ENCODE data around the gene RASAL2. TPM values are rescaled to one million over a fixed set of nuclear protein-coding genes. Genes with fewer than 3 reads are reported as not detected.
"Not testable (repeated sequence)": the region's sequence is repeated elsewhere in the genome, so short reads cannot be mapped to it uniquely, and the experiment has no call there.

RASAL2 gene
- total RNA-seq, 1 donor from 2014 or later = not detected

- intact Hi-C loops (cut with micrococcal nuclease) = not testable (repeated sequence)
Measured at GRCh38 chr1:178503316-178503715, 409.4 kb downstream of the RASAL2 start.

- intact Hi-C loops (cut with micrococcal nuclease) = no loop called here
Measured at GRCh38 chr1:178503849-178504248, 409.9 kb downstream of the RASAL2 start.

- intact Hi-C loops (cut with micrococcal nuclease) = no loop called here
Measured at GRCh38 chr1:178504286-178504685, 410.4 kb downstream of the RASAL2 start.

- intact Hi-C loops (cut with micrococcal nuclease) = no loop called here
Measured at GRCh38 chr1:178506177-178506576, 412.3 kb downstream of the RASAL2 start.

GRCh38 chr1:178506669-178507068, 412.8 kb downstream of the RASAL2 start:
- intact Hi-C loops (cut with micrococcal nuclease) = no loop called here

- intact Hi-C loops (cut with micrococcal nuclease) = no loop called here
Measured at GRCh38 chr1:178509414-178510007, 415.6 kb downstream of the RASAL2 start.

- intact Hi-C loops (cut with micrococcal nuclease) = no loop called here
Measured at GRCh38 chr1:178510155-178510554, 416.3 kb downstream of the RASAL2 start.

GRCh38 chr1:178512566-178513277, 418.8 kb downstream of the RASAL2 start, which contains the start of gene TEX35:
TEX35 (plus strand) TSS chr1:178513109; CDS start chr1:178513189, 80 bp downstream.
- intact Hi-C loops (cut with micrococcal nuclease) = no loop called here

GRCh38 chr1:178513278-178513983, 419.5 kb downstream of the RASAL2 start:
- intact Hi-C loops (cut with micrococcal nuclease) = no loop called here

GRCh38 chr1:178516110-178516509, 422.2 kb downstream of the RASAL2 start:
- intact Hi-C loops (cut with micrococcal nuclease) = no loop called here

GRCh38 chr1:178518894-178519293, 425.0 kb downstream of the RASAL2 start:
- intact Hi-C loops (cut with micrococcal nuclease) = no loop called here

- intact Hi-C loops (cut with micrococcal nuclease) = no loop called here
Measured at GRCh38 chr1:178520803-178521202, 426.9 kb downstream of the RASAL2 start.

- intact Hi-C loops (cut with micrococcal nuclease) = no loop called here
Measured at GRCh38 chr1:178521241-178521640, 427.3 kb downstream of the RASAL2 start.

GRCh38 chr1:178527117-178527516, 433.2 kb downstream of the RASAL2 start:
- intact Hi-C loops (cut with micrococcal nuclease) = no loop called here

GRCh38 chr1:178528228-178528952, 434.5 kb downstream of the RASAL2 start:
- intact Hi-C loops (cut with micrococcal nuclease) = no loop called here

- intact Hi-C loops (cut with micrococcal nuclease) = no loop called here
Measured at GRCh38 chr1:178528953-178529335, 435.0 kb downstream of the RASAL2 start.

GRCh38 chr1:178529364-178530036, 435.6 kb downstream of the RASAL2 start:
- intact Hi-C loops (cut with micrococcal nuclease) = loop anchor here (10.0 kb wide), 1 partner anchor 705 kb away; no protein-coding TSS in a partner anchor

- intact Hi-C loops (cut with micrococcal nuclease) = loop anchor here (10.0 kb wide), 1 partner anchor 705 kb away; no protein-coding TSS in a partner anchor
Measured at GRCh38 chr1:178530037-178530402, 436.1 kb downstream of the RASAL2 start.

- intact Hi-C loops (cut with micrococcal nuclease) = loop anchor here (10.0 kb wide), 1 partner anchor 704 kb away; no protein-coding TSS in a partner anchor
Measured at GRCh38 chr1:178530502-178530901, 436.6 kb downstream of the RASAL2 start.

- intact Hi-C loops (cut with micrococcal nuclease) = loop anchor here (1.0 to 10.0 kb wide), 7 partner anchors 221 to 1282 kb away; no protein-coding TSS in a partner anchor
Measured at GRCh38 chr1:178531887-178532286, 438.0 kb downstream of the RASAL2 start.

GRCh38 chr1:178532392-178532791, 438.5 kb downstream of the RASAL2 start:
- intact Hi-C loops (cut with micrococcal nuclease) = loop anchor here (1.0 to 10.0 kb wide), 7 partner anchors 221 to 1282 kb away; no protein-coding TSS in a partner anchor

All from T-helper 1 cell treated with Interleukin-12 subunit alpha and Interleukin-12 subunit beta and Interleukin-4 antibody, amounts not matched to agents 30 ng/mL and 1 ng/mL, for 36 hours (primary cell).